HEK293 (cell line): ENCODE data around the gene CLIP3.

ENCODE experiments used
- CTCF ChIA-PET: fragments of 350-600 bp; formaldehyde crosslinking; extraction: SDS; loops from one replicate; lab custom pipeline; 2021; ENCODE audit warnings: antibody characterized with exemption; lab: Yijun Ruan, JAX
- POLR2A ChIA-PET: fragments of 300-600 bp; formaldehyde crosslinking; extraction: SDS; loops from one replicate; lab custom pipeline; 2020; ENCODE audit warnings: antibody characterized with exemption, inconsistent platforms; lab: Yijun Ruan, JAX
- H3K27ac ChIP-seq: fragments of 200-500 bp; sonication (Bioruptor generic); 2 replicates; pipeline ENCODE4 v1.5.1; 2014; ENCODE audit warnings: low read depth, low read length, control low read depth, inconsistent platforms; ENCODE audit errors: extremely low read depth
- H3K36me3 ChIP-seq, 2 experiments: fragments of 200-500 bp in 1 of 2; sonication (Bioruptor generic) in 1 of 2; 1 replicate in 1 of 2; 2 replicates in 1 of 2; pipeline ENCODE4 v1.5.1; 2014 to 2017; ENCODE audit warnings: inconsistent platforms in 2 of 2, low read length in 2 of 2; ENCODE audit not compliant: control insufficient read depth in 2 of 2, insufficient read depth in 1 of 2
- H3K4me1 ChIP-seq: fragments of 200-500 bp; sonication (Bioruptor generic); 2 replicates; pipeline ENCODE4 v1.5.1; 2014; ENCODE audit warnings: mild to moderate bottlenecking, low read length, inconsistent platforms; ENCODE audit not compliant: control insufficient read depth, insufficient read depth
- H3K4me3 ChIP-seq: 2 replicates; pipeline ENCODE4 v1.5.1; 2011; ENCODE audit warnings: low read depth, mild to moderate bottlenecking, control low read depth, low read length, moderate library complexity
- H3K9me3 ChIP-seq: fragments of 200-500 bp; sonication (Bioruptor generic); 2 replicates; pipeline ENCODE4 v1.5.1; 2014; ENCODE audit warnings: low read depth, low read length, inconsistent platforms; ENCODE audit not compliant: control insufficient read depth, insufficient read depth
- BCL11A ChIP-seq: fragments of 450-650 bp; formaldehyde crosslinking; IDR thresholded peaks from 2 replicates; pipeline ENCODE4 v1.5.1; 2016; ENCODE audit warnings: low read depth, missing biosample characterization, missing genetic modification characterization
- BCL11B ChIP-seq: fragments of 450-650 bp; formaldehyde crosslinking; IDR thresholded peaks from 2 replicates; pipeline ENCODE4 v1.5.1; 2016; ENCODE audit warnings: low read depth, missing biosample characterization, missing genetic modification characterization
- GLIS2 ChIP-seq: fragments of 450-650 bp; formaldehyde crosslinking; IDR thresholded peaks from 2 replicates; pipeline ENCODE4 v1.5.1; 2016; ENCODE audit warnings: missing biosample characterization, missing genetic modification characterization
- KLF9 ChIP-seq: fragments of 450-650 bp; formaldehyde crosslinking; IDR thresholded peaks from 2 replicates; pipeline ENCODE4 v1.5.1; 2016; ENCODE audit warnings: missing biosample characterization, missing genetic modification characterization, low read depth
- MZF1 ChIP-seq: fragments of 450-650 bp; formaldehyde crosslinking; IDR thresholded peaks from 2 replicates; pipeline ENCODE4 v1.5.1; 2017; ENCODE audit warnings: missing biosample characterization, missing genetic modification characterization, borderline replicate concordance
- SP3 ChIP-seq: fragments of 450-650 bp; formaldehyde crosslinking; IDR thresholded peaks from 2 replicates; pipeline ENCODE4 v1.5.1; 2016; ENCODE audit warnings: missing biosample characterization, missing genetic modification characterization
- ZBTB1 ChIP-seq: fragments of 450-650 bp; formaldehyde crosslinking; IDR thresholded peaks from 2 replicates; pipeline ENCODE4 v1.5.1; 2016; ENCODE audit warnings: missing biosample characterization, missing genetic modification characterization
- ZBTB8A ChIP-seq: fragments of 450-650 bp; formaldehyde crosslinking; IDR thresholded peaks from 2 replicates; pipeline ENCODE4 v1.5.1; 2016; ENCODE audit warnings: missing biosample characterization, missing genetic modification characterization
- ZNF157 ChIP-seq: fragments of 450-650 bp; formaldehyde crosslinking; IDR thresholded peaks from 2 replicates; pipeline ENCODE4 v1.5.1; 2016; ENCODE audit warnings: missing biosample characterization, missing genetic modification characterization
- ZNF174 ChIP-seq: fragments of 450-650 bp; formaldehyde crosslinking; IDR thresholded peaks from 2 replicates; pipeline ENCODE4 v1.5.0; 2017; ENCODE audit warnings: missing biosample characterization, mild to moderate bottlenecking, missing genetic modification characterization
- ZNF394 ChIP-seq: fragments of 450-650 bp; formaldehyde crosslinking; IDR thresholded peaks from 2 replicates; pipeline ENCODE4 v1.5.1; 2016; ENCODE audit warnings: missing biosample characterization, missing genetic modification characterization, mild to moderate bottlenecking, moderate library complexity, borderline replicate concordance
- ZNF423 ChIP-seq: fragments of 450-650 bp; formaldehyde crosslinking; IDR thresholded peaks from 2 replicates; pipeline ENCODE4 v1.5.1; 2016; ENCODE audit warnings: missing biosample characterization, missing genetic modification characterization
- ZNF544 ChIP-seq: fragments of 450-650 bp; formaldehyde crosslinking; IDR thresholded peaks from 2 replicates; pipeline ENCODE4 v1.5.0; 2017; ENCODE audit warnings: missing biosample characterization, missing genetic modification characterization
- ZNF623 ChIP-seq: fragments of 450-650 bp; formaldehyde crosslinking; IDR thresholded peaks from 2 replicates; pipeline ENCODE4 v1.5.1; 2016; ENCODE audit warnings: missing biosample characterization, missing genetic modification characterization
- ZNF654 ChIP-seq: fragments of 450-650 bp; formaldehyde crosslinking; IDR thresholded peaks from 2 replicates; pipeline ENCODE4 v1.5.1; 2016; ENCODE audit warnings: low read depth, missing biosample characterization, missing genetic modification characterization
- ZNF701 ChIP-seq: fragments of 450-650 bp; formaldehyde crosslinking; IDR thresholded peaks from 2 replicates; pipeline ENCODE4 v1.5.1; 2016; ENCODE audit warnings: missing biosample characterization, missing genetic modification characterization
- ZNF747 ChIP-seq: fragments of 450-650 bp; formaldehyde crosslinking; IDR thresholded peaks from 2 replicates; pipeline ENCODE4 v1.5.1; 2016; ENCODE audit warnings: missing biosample characterization, missing genetic modification characterization
- ZSCAN16 ChIP-seq: fragments of 450-650 bp; formaldehyde crosslinking; IDR thresholded peaks from 2 replicates; pipeline ENCODE4 v1.5.1; 2016; ENCODE audit warnings: missing biosample characterization, missing genetic modification characterization
- ZSCAN23 ChIP-seq: fragments of 450-650 bp; formaldehyde crosslinking; IDR thresholded peaks from 2 replicates; pipeline ENCODE4 v1.5.1; 2016; ENCODE audit warnings: missing biosample characterization, missing genetic modification characterization
- ZXDB ChIP-seq: fragments of 450-650 bp; formaldehyde crosslinking; IDR thresholded peaks from 2 replicates; pipeline ENCODE4 v1.5.1; 2016; ENCODE audit warnings: missing biosample characterization, missing genetic modification characterization
- TF ChIP-seq, protein P1 (sequence below): fragments of 450-650 bp; formaldehyde crosslinking; IDR thresholded peaks from 2 replicates; pipeline ENCODE4 v1.5.1; 2017; ENCODE audit warnings: missing biosample characterization, missing genetic modification characterization
- TF ChIP-seq, protein P2 (sequence below): fragments of 450-650 bp; formaldehyde crosslinking; IDR thresholded peaks from 2 replicates; pipeline ENCODE4 v1.5.1; 2016; ENCODE audit warnings: missing biosample characterization, missing genetic modification characterization
- TF ChIP-seq, protein P3 (sequence below): fragments of 450-650 bp; formaldehyde crosslinking; IDR thresholded peaks from 2 replicates; pipeline ENCODE4 v1.5.1; 2016; ENCODE audit warnings: missing biosample characterization, missing genetic modification characterization
- TF ChIP-seq, protein P4 (sequence below): fragments of 450-650 bp; formaldehyde crosslinking; IDR thresholded peaks from 2 replicates; pipeline ENCODE4 v1.5.1; 2017; ENCODE audit warnings: missing biosample characterization, missing genetic modification characterization

The CLIP3 gene

DNA sequence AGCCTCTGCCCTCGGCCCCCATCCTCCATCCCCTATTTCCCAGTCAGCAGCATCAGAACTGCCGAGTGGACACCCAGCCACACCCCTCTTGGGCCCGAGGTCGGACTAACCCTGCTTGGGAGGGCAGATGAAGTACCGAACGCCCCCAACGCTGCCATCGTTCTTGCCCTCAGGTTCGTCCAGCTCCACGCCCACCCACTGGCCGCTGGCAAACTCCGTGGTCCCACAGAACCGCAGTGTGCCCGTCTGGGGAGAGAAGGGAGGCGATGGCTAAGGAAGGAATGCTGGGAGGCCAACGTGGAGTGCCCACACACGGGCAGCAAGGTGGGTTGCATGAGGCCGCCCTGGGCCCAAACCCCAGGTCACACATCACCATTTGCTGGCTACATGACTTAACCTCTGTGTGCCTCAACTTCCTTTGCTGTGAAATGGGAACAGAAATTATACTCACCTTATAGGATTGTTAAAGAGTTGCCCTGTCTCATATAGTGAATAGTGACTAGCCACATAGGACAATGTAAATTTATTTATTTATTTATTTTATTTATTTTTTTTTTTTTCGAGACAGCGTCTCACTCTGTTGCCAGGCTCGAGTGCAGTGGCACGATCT is 13.5 kb downstream of the CLIP3 start:
- no peak overlapping the region for H3K27ac ChIP-seq
- peaks cover 53 to 74% of the 10 kb centered on the region in 2 experiments for H3K36me3 ChIP-seq
- H3K4me3 ChIP-seq = no peak overlapping the region
- TF ChIP-seq ZNF394 = 0 out of 2 replicates have a peak, but pooled peaks have one; percentile 17
- TF ChIP-seq, protein P1, sequence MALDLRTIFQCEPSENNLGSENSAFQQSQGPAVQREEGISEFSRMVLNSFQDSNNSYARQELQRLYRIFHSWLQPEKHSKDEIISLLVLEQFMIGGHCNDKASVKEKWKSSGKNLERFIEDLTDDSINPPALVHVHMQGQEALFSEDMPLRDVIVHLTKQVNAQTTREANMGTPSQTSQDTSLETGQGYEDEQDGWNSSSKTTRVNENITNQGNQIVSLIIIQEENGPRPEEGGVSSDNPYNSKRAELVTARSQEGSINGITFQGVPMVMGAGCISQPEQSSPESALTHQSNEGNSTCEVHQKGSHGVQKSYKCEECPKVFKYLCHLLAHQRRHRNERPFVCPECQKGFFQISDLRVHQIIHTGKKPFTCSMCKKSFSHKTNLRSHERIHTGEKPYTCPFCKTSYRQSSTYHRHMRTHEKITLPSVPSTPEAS = no peak
- peak; percentile 44; the same call in 1 of the 2 replicates for TF ChIP-seq GLIS2 (tag by site-specific recombination)
- peak; percentile 78 for TF ChIP-seq ZSCAN16 (tag by site-specific recombination)
- TF ChIP-seq ZNF747 (tag by site-specific recombination) = no peak
- TF ChIP-seq ZNF544 (tag by site-specific recombination) = no peak
- TF ChIP-seq, protein P2, sequence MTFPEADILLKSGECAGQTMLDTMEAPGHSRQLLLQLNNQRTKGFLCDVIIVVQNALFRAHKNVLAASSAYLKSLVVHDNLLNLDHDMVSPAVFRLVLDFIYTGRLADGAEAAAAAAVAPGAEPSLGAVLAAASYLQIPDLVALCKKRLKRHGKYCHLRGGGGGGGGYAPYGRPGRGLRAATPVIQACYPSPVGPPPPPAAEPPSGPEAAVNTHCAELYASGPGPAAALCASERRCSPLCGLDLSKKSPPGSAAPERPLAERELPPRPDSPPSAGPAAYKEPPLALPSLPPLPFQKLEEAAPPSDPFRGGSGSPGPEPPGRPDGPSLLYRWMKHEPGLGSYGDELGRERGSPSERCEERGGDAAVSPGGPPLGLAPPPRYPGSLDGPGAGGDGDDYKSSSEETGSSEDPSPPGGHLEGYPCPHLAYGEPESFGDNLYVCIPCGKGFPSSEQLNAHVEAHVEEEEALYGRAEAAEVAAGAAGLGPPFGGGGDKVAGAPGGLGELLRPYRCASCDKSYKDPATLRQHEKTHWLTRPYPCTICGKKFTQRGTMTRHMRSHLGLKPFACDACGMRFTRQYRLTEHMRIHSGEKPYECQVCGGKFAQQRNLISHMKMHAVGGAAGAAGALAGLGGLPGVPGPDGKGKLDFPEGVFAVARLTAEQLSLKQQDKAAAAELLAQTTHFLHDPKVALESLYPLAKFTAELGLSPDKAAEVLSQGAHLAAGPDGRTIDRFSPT (tag by site-specific recombination) = peak; percentile 78
- no peak for TF ChIP-seq ZBTB1 (tag by site-specific recombination)
- no peak for TF ChIP-seq SP3
- no peak for TF ChIP-seq ZNF423
- no peak for TF ChIP-seq ZNF654 (tag by site-specific recombination)
- no peak for TF ChIP-seq ZXDB
- TF ChIP-seq BCL11A (tag by site-specific recombination) = no peak
- 0 out of 2 replicates have a peak, but pooled peaks have one; percentile 32 for TF ChIP-seq ZNF623 (tag by site-specific recombination)
- 0 out of 2 replicates have a peak, but pooled peaks have one; percentile 13 for TF ChIP-seq ZBTB8A (tag by site-specific recombination)
- ChIA-PET CTCF (interaction anchor here (0.5 to 1.3 kb wide), 2 partner anchors 10 to 23 kb away, joined by 5 read pairs; no protein-coding TSS in a partner anchor), POLR2A (no interaction called here)
- H3K4me1 ChIP-seq = peaks cover 15% of the 10 kb centered on the region
- H3K9me3 ChIP-seq = no peaks in the 10 kb centered on the region

DNA sequence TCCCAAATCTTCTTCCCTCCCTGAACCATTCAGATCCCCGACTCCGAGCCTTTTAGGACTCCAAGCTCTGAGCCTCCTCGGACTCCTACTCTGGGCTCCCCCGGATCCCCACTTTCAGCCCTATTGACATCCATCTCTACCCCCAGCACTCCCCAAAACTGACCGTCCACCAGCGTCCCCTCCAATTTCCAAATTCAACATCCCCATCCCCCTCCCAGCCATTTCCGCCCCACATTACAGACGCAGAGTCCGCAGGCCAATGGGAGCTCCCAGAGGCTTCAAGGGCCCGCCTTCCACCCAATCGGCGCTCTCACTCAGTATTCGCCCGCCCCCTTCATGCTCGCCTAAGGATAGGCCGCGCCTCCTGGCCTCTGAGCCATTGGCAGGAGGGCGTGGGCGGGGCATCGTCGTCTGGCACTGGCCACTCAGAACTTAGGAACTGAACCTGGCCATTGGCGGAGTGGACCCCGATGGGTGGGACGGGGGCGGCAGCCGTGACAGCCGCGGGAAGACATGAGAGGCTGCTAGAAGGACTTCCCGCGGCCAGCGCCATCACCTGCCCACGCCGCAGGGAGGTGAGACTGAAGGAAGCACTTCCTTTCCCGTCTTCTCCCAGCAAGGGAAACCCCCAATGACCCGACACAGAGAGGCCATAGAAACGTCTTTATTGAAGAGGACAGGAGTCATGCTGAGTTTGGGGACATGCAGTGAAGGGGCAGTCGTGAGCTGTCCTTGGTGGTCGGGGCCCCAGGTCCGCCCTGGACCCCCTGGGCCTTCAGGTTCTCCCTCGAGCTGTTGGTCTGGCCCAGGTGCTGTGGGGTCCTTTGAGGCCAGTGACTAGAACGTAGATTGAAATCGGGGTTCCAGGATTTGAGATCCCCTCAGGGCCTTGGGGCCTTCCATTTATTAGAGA is 18.4 kb downstream of the CLIP3 start, which contains the start of gene ALKBH6:
Gene ALKBH6, minus strand, starts transcription at position 202 of the 913 bp plus-strand sequence. CDS start 816 bp downstream, outside the sequence.
- no peaks in the 10 kb centered on the region for H3K9me3 ChIP-seq
- peak within 1 kb of the TSS; percentile 61 for H3K4me3 ChIP-seq
- ChIA-PET CTCF (interaction anchor here (0.6 to 1.9 kb wide), 16 partner anchors 8 to 504 kb away, joined by 3 to 11 read pairs (median 4); partner anchors contain the start of genes POLR2I, TBCB and THAP8), POLR2A (interaction anchor here (0.6 to 1.5 kb wide), 43 partner anchors 9 to 1027 kb away, joined by 3 to 37 read pairs (median 5); partner anchors contain the start of genes APLP1, COX6B1, HSPB6 and LIN37)
- peaks cover 22% of the 10 kb centered on the region for H3K4me1 ChIP-seq
- H3K36me3 ChIP-seq = peaks cover 25 to 42% of the 10 kb centered on the region in 2 experiments; a peak in 2 of 3 replicates
- H3K27ac ChIP-seq = peak within 1 kb of the TSS; percentile 75
- TF ChIP-seq ZNF157 (no peak), ZNF174 (tag by site-specific recombination) (no peak), KLF9 (tag by site-specific recombination) (peak; percentile 91), SP3 (peak; percentile 100), ZNF701 (tag by site-specific recombination) (no peak), MZF1 (tag by site-specific recombination) (peak; percentile 88), BCL11B (tag by site-specific recombination) (peak; percentile 92), ZSCAN23 (tag by site-specific recombination) (no peak)
- TF ChIP-seq, protein P3, sequence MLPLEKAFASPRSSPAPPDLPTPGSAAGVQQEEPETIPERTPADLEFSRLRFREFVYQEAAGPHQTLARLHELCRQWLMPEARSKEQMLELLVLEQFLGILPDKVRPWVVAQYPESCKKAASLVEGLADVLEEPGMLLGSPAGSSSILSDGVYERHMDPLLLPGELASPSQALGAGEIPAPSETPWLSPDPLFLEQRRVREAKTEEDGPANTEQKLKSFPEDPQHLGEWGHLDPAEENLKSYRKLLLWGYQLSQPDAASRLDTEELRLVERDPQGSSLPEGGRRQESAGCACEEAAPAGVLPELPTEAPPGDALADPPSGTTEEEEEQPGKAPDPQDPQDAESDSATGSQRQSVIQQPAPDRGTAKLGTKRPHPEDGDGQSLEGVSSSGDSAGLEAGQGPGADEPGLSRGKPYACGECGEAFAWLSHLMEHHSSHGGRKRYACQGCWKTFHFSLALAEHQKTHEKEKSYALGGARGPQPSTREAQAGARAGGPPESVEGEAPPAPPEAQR (tag by site-specific recombination) = no peak; the same call in 1 of the 2 replicates
- TF ChIP-seq, protein P4, sequence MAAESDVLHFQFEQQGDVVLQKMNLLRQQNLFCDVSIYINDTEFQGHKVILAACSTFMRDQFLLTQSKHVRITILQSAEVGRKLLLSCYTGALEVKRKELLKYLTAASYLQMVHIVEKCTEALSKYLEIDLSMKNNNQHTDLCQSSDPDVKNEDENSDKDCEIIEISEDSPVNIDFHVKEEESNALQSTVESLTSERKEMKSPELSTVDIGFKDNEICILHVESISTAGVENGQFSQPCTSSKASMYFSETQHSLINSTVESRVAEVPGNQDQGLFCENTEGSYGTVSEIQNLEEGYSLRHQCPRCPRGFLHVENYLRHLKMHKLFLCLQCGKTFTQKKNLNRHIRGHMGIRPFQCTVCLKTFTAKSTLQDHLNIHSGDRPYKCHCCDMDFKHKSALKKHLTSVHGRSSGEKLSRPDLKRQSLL (tag by site-specific recombination) = no peak
